T-cell (primary cell): ENCODE data around the gene CA14. TPM values are rescaled to one million over a fixed set of nuclear protein-coding genes. Genes with fewer than 3 reads are reported as not detected.

Experiments used
- ATAC-seq, 4 experiments: fragments of 200-7000 bp in 3 of 4; fragments of 150-1000 bp in 1 of 4; cut with Tn5 transposase; replicated peaks in 1 of 4; 1 replicate in 3 of 4; 2 replicates in 1 of 4; pipeline ENCODE4 v1.10.0; 2021; ENCODE audit warnings: moderate library complexity in 3 of 4, mild to moderate bottlenecking in 2 of 4, moderate number of reproducible peaks in 1 of 4
- CTCF ChIA-PET, 2 donors: fragments of 300-600 bp; sonication (Branson Sonifier 250); formaldehyde crosslinking; loops; one replicate each; lab custom pipeline; 2022; ENCODE audit warnings: antibody characterized with exemption in 2 of 2; lab: Charles Lee
- POLR2A ChIA-PET, 2 donors: fragments of 300-600 bp; sonication (Branson Sonifier 250); formaldehyde crosslinking; loops; one replicate each; lab custom pipeline; 2022; ENCODE audit warnings: antibody characterized with exemption in 2 of 2; lab: Charles Lee
- DNase-seq, 35 experiments: peaks; one replicate each; pipeline versions ENCODE4 v3.0.0 to v3.0.0-alpha.2; 2013 to 2023
- H3K27ac ChIP-seq: one replicate; pipeline ENCODE4 v1.5.1; 2013; ENCODE audit warnings: low read length
- H3K27me3 ChIP-seq, 2 experiments: replicated peaks in 1 of 2; 1 replicate in 1 of 2; 2 replicates in 1 of 2; pipeline versions ENCODE4 v1.6.1 to v1.7.0; 2013; ENCODE audit warnings: low read length in 1 of 2, mixed read lengths in 1 of 2; ENCODE audit not compliant: control insufficient read depth in 2 of 2, insufficient read depth in 2 of 2; ENCODE audit errors: extremely low read depth in 1 of 2
- H3K36me3 ChIP-seq, 2 donors: 1 replicate in 1 of 2; 2 replicates in 1 of 2; pipeline versions ENCODE4 v1.6.1 to v1.7.0; 2013; ENCODE audit warnings: low read length in 1 of 2; ENCODE audit not compliant: control insufficient read depth in 2 of 2, insufficient read depth in 1 of 2; ENCODE audit errors: extremely low read depth in 1 of 2
- H3K4me1 ChIP-seq, 2 experiments: 1 replicate in 1 of 2; 2 replicates in 1 of 2; pipeline versions ENCODE4 v1.6.1 to v1.7.0; 2013; ENCODE audit warnings: low read length in 2 of 2, mixed read lengths in 1 of 2; ENCODE audit not compliant: insufficient read depth in 2 of 2, control insufficient read depth in 1 of 2; ENCODE audit errors: extremely low read depth in 1 of 2
- H3K4me3 ChIP-seq, 2 donors: 1 replicate in 1 of 2; 2 replicates in 1 of 2; pipeline versions ENCODE4 v1.5.1 to v1.7.0; 2013; ENCODE audit warnings: mild to moderate bottlenecking in 2 of 2, low read length in 1 of 2, moderate library complexity in 1 of 2; ENCODE audit not compliant: control insufficient read depth in 1 of 2; ENCODE audit errors: extremely low read depth in 1 of 2
- H3K9me3 ChIP-seq: 2 replicates; pipeline ENCODE4 v1.7.0; 2013
- H3K27ac Mint-ChIP-seq, 2 donors: one replicate each; pipeline ENCODE4 v1.8.0; 2020 to 2021; ENCODE audit warnings: mild to moderate bottlenecking in 2 of 2, mixed read lengths in 2 of 2
- H3K27me3 Mint-ChIP-seq, 2 donors: one replicate each; pipeline ENCODE4 v1.8.0; 2021 to 2022; ENCODE audit warnings: mixed read lengths in 2 of 2
- H3K36me3 Mint-ChIP-seq: one replicate; pipeline ENCODE4 v1.8.0; 2021; ENCODE audit warnings: mixed read lengths
- H3K4me1 Mint-ChIP-seq, 3 donors: one replicate each; pipeline ENCODE4 v1.8.0; 2020 to 2022; ENCODE audit warnings: mixed read lengths in 3 of 3, mild to moderate bottlenecking in 1 of 3
- H3K4me3 Mint-ChIP-seq, 3 donors: one replicate each; pipeline ENCODE4 v1.8.0; 2020 to 2022; ENCODE audit warnings: mild to moderate bottlenecking in 3 of 3, mixed read lengths in 3 of 3, moderate library complexity in 3 of 3
- H3K9me3 Mint-ChIP-seq, 3 donors: one replicate each; pipeline ENCODE4 v1.8.0; 2020 to 2022; ENCODE audit warnings: mixed read lengths in 3 of 3
- WGBS: methylation state at CpG from one replicate; pipeline ENCODE4 v1.1.5; 2013; ENCODE audit warnings: missing lambda C conversion rate; ENCODE audit not compliant: insufficient coverage; 5-methylcytosine and 5-hydroxymethylcytosine counted together
- total RNA-seq, 35 experiments: library from RNA in 6 of 35; stranded (reverse) in 6 of 35; fragments of 120-200 nt in 1 of 35; gene quantifications; one replicate each; pipeline versions ENCODE4 v1.2.1 to v1.2.4 and lab custom pipeline; 2013 to 2026

The CA14 gene
- total RNA-seq, 5 donors from 2014 or later (not counting 1 experiment from before 2014, with no cell fraction given): not detected

- H3K27ac ChIP-seq: peak overlapping the region; percentile 95
- WGBS: 0% methylated on average over 16 of the region's 21 CpGs
- H3K4me1 Mint-ChIP-seq: peaks cover 29 to 37% (median 30%) of the 10 kb centered on the region in 3 donors
- no peaks in the 10 kb centered on the region for H3K27me3 ChIP-seq
- H3K4me3 ChIP-seq: peak overlapping the region; percentile 71 to 90
- DNase-seq: peak in 34 of 35 experiments; percentile 11 to 63 (median 34)
- peaks cover 13 to 29% of the 10 kb centered on the region in 2 experiments for H3K4me1 ChIP-seq
- H3K9me3 Mint-ChIP-seq: no peaks in the 10 kb centered on the region
- POLR2A ChIA-PET: no interaction called here
- peaks cover 13 to 32% of the 10 kb centered on the region in 2 donors for H3K36me3 ChIP-seq
- no peaks in the 10 kb centered on the region for H3K9me3 ChIP-seq
- peak overlapping the region; percentile 97 to 99 (median 99) for H3K4me3 Mint-ChIP-seq
- no peaks in the 10 kb centered on the region for H3K27me3 Mint-ChIP-seq
- H3K36me3 Mint-ChIP-seq: peaks cover 30% of the 10 kb centered on the region
- CTCF ChIA-PET: interaction anchor here in 1 of 2 donors (1.8 kb wide), 1 partner anchor 12 kb away, joined by 6 read pairs; no protein-coding TSS in a partner anchor
- peak overlapping the region; percentile 98 to 99 for H3K27ac Mint-ChIP-seq
- ATAC-seq: peak; percentile 47 to 65 (median 52)
These were observed 10.7 kb downstream of the CA14 start for GRCh38 chr1:150268340-150268704.

DNA sequence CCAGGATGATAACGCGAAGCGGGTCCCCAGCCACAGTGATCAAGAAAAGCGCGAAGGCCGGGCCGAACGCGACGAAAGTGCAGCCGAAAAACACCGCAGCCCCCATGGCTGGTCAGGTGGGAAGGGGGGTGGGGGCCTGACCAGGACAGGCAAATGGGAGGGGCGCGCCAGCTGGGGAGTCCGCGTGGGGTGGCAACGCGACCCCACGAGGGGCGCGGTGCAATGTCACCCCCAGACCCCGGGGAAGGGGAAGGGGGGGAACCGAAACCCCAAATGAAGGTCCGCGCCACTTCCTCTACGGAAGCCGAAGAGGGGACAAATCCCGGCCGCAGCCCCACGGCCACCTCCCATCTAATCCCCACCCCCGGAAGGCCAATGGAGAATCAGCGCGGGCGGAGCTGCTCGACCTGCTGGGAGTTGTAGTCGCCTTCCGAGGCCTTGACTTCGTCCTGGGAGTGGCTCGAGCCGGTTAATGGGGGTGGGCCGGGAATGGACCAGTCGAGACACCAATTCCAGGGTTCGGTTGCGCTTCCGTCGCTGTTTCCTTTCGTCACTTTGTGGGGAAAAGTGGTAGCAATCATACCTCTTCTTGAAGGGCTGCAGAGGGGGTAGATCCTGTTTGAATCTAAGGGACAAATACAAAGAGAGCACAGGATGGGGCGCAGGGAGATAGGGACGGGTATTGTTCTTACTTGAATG is 11.3 kb downstream of the CA14 start, which contains the start of gene APH1A:
TSS of gene APH1A (minus strand) at position 312 of the 699 bp plus-strand sequence. CDS start at position 106, 206 bp downstream.
- Histone ChIP-seq H3K27ac (peak within 1 kb of the TSS; percentile 95), H3K27me3 (no peaks in the 10 kb centered on the region), H3K4me3 (peak within 1 kb of the TSS; percentile 71 to 90), H3K4me1 (peaks cover 13 to 29% of the 10 kb centered on the region in 2 experiments), H3K36me3 (peaks cover 13 to 33% of the 10 kb centered on the region in 2 donors), H3K9me3 (no peaks in the 10 kb centered on the region)
- peak within 1 kb of the TSS; percentile 98 to 99 for H3K27ac Mint-ChIP-seq
- H3K4me3 Mint-ChIP-seq: peak within 1 kb of the TSS; percentile 97 to 99 (median 99)
- peak; percentile 95 to 97 (median 96) for ATAC-seq
- H3K9me3 Mint-ChIP-seq: no peaks in the 10 kb centered on the region
- under 1% methylated on average over 38 of the region's 49 CpGs for WGBS
- DNase-seq: peak; percentile 81 to 93 (median 86)
- no peaks in the 10 kb centered on the region for H3K27me3 Mint-ChIP-seq
- peaks cover 29 to 37% (median 30%) of the 10 kb centered on the region in 3 donors for H3K4me1 Mint-ChIP-seq
- H3K36me3 Mint-ChIP-seq: peaks cover 34% of the 10 kb centered on the region
- POLR2A ChIA-PET: interaction anchor here in 1 of 2 donors (0.5 to 0.7 kb wide), 3 partner anchors 78 to 424 kb away, joined by 3 to 5 read pairs (median 4); no protein-coding TSS in a partner anchor
- CTCF ChIA-PET: interaction anchor here in 1 of 2 donors (0.6 to 1.8 kb wide), 3 partner anchors 13 to 166 kb away, joined by 4 to 6 read pairs (median 5); no protein-coding TSS in a partner anchor

DNA sequence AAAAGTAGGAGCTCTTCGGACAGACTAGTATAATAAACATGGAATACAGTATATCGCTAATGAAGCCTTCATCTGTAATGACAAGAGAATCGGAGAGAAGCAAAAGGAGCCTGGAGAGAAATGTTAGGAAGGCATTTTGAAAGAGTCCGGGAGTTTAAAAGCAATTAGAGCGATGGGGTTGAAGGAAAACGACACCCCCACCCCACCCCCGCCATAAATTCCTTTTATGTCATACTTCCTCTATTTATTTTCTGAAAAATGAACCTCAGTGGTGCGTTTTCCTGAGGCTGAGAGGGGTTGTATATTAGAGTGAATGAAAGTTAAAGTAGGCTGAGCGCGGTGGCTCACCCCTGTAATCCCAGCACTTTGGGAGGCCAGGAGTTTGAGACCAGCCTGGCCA is 11.9 kb downstream of the CA14 start:
- H3K27me3 Mint-ChIP-seq: no peaks in the 10 kb centered on the region
- no peaks in the 10 kb centered on the region for H3K27me3 ChIP-seq
- peaks cover 13 to 29% of the 10 kb centered on the region in 2 experiments for H3K4me1 ChIP-seq
- peak overlapping the region; percentile 95 for H3K27ac ChIP-seq
- no peak for DNase-seq
- ChIA-PET POLR2A (interaction anchor here in 1 of 2 donors (0.5 to 0.7 kb wide), 3 partner anchors 78 to 425 kb away, joined by 3 to 5 read pairs (median 4); no protein-coding TSS in a partner anchor), CTCF (interaction anchor here in 1 of 2 donors (0.6 to 1.8 kb wide), 3 partner anchors 12 to 167 kb away, joined by 4 to 6 read pairs (median 5); no protein-coding TSS in a partner anchor)
- H3K36me3 Mint-ChIP-seq: peaks cover 35% of the 10 kb centered on the region
- 0% methylated on average over 1 of the region's 10 CpGs for WGBS
- peak overlapping the region; percentile 97 to 99 (median 99) for H3K4me3 Mint-ChIP-seq
- no peak for ATAC-seq
- H3K4me1 Mint-ChIP-seq: peaks cover 29 to 37% (median 30%) of the 10 kb centered on the region in 3 donors
- H3K27ac Mint-ChIP-seq: peak overlapping the region; percentile 98 to 99
- no peaks in the 10 kb centered on the region for H3K9me3 Mint-ChIP-seq
- peak overlapping the region in 1 of 2 donors; percentile 90 for H3K4me3 ChIP-seq
- H3K36me3 ChIP-seq: peaks cover 13 to 33% of the 10 kb centered on the region in 2 donors
- H3K9me3 ChIP-seq: no peaks in the 10 kb centered on the region

DNA sequence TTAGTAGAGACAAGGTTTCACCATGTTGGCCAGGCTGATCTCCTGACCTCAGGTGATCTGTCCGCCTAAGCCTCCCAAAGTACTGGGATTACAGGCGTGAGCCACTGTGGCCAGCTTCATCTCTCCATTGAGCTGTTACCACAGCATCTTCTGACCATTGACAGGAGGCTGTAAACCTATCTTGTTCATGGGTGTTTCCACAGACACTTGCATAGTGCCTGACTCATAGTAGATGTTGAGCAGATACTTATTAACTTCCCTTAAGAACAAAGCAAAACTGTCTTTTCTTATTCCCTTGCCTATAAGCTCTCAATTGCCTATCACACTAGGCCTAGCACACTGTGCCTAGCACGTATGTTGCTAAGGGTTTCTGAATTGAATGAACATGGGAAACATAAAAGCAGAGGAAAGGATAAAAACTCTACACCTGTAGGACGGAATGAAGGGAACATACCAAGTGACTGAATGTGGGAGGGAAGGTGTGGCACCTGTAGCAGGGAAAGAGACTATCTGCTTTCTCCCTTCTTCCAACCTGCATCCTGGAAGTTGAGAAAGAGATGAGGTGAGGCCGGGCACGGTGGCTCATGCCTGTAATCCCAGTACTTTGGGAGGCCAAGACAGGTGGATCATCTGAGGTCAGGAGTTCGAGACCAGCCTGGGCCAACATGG is 13.9 kb downstream of the CA14 start:
- no peaks in the 10 kb centered on the region for H3K27me3 ChIP-seq
- Mint-ChIP-seq H3K9me3 (no peaks in the 10 kb centered on the region), H3K27me3 (no peaks in the 10 kb centered on the region), H3K27ac (no peak overlapping the region), H3K36me3 (peaks cover 25% of the 10 kb centered on the region), H3K4me1 (peaks cover 29 to 37% (median 30%) of the 10 kb centered on the region in 3 donors), H3K4me3 (no peak overlapping the region)
- no peak overlapping the region for H3K4me3 ChIP-seq
- 95% methylated on average over 2 of the region's 7 CpGs for WGBS
- DNase-seq (no peak), ATAC-seq (no peak)
- H3K36me3 ChIP-seq: peaks cover 2 to 18% of the 10 kb centered on the region in 2 donors
- no peaks in the 10 kb centered on the region for H3K9me3 ChIP-seq
- CTCF ChIA-PET: interaction anchor here in 1 of 2 donors (1.6 kb wide), 1 partner anchor 10 kb away, joined by 5 read pairs; no protein-coding TSS in a partner anchor
- peaks cover 13 to 29% of the 10 kb centered on the region in 2 experiments for H3K4me1 ChIP-seq
- POLR2A ChIA-PET: interaction anchor here in 1 of 2 donors (0.6 kb wide), 1 partner anchor 23 kb away, joined by 7 read pairs; no protein-coding TSS in a partner anchor
- no peak overlapping the region for H3K27ac ChIP-seq

- peaks cover 11 to 22% (median 12%) of the 10 kb centered on the region in 3 donors for H3K4me1 Mint-ChIP-seq
- H3K27ac Mint-ChIP-seq: no peak overlapping the region
- ATAC-seq (no peak), DNase-seq (no peak)
- 80% methylated on average over 1 of the region's 1 CpG for WGBS
- no peak overlapping the region for H3K27ac ChIP-seq
- H3K36me3 ChIP-seq: peaks cover 0 to 7% of the 10 kb centered on the region in 2 donors
- H3K4me3 ChIP-seq: no peak overlapping the region
- H3K9me3 ChIP-seq: no peaks in the 10 kb centered on the region
- H3K4me3 Mint-ChIP-seq: no peak overlapping the region
- CTCF ChIA-PET: interaction anchor here (0.5 to 0.8 kb wide), 2 partner anchors 17 to 51 kb away, joined by 3 to 4 read pairs; no protein-coding TSS in a partner anchor
- POLR2A ChIA-PET: interaction anchor here in 1 of 2 donors (0.5 kb wide), 1 partner anchor 18 kb away, joined by 3 read pairs; no protein-coding TSS in a partner anchor
- no peaks in the 10 kb centered on the region for H3K27me3 Mint-ChIP-seq
- H3K27me3 ChIP-seq: no peaks in the 10 kb centered on the region
- H3K4me1 ChIP-seq: peaks cover 3 to 14% of the 10 kb centered on the region in 2 experiments
- peaks cover 21% of the 10 kb centered on the region for H3K36me3 Mint-ChIP-seq
- no peaks in the 10 kb centered on the region for H3K9me3 Mint-ChIP-seq
These were observed 15.7 kb downstream of the CA14 start for GRCh38 chr1:150273311-150273710.
